GM19351 (cell line): ENCODE results near the gene COQ4.

Experiments used
- ATAC-seq: cut with Tn5 transposase; IDR thresholded peaks from one replicate; pipeline ENCODE4 v1.9.1; 2021; ENCODE audit warnings: mild to moderate bottlenecking, moderate library complexity; ENCODE audit not compliant: unreplicated experiment

The COQ4 gene

DNA sequence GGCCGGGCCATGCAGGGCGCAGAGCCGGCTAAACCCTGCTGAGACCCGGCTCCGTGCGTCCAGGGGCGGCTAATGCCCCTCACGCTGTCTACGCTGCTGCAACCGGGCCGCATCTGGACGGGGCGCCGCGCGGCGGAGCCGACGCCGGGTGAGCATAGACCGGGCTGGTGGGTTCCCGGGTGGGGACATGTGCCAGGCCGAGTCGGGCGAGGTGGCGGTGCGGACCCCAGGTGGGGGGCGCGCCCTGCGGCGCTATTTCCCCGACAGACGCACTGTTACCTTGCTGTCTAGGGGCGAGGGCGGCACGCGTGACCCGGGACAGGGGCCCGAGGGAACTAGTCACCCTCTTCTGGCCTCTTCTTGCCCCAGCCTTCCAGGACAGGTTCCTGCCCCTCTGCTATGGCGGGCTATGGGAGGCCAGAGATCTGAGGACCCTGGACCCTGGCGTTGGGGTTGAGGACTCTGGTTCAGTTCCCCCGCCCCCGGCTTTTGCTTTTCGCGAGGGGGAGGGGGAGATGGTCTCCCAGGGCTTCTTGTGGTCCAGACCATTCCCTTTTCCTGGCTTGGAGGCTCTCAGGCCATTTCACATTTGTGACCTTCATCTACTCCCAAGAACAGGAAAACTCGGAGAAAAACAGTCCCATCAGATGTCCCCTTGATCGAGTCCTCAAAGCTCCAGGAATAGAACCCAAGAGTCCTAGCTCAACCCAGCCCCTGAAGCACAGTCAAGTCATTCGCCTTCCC lies 18.2 kb downstream of the COQ4 start:
- peak; percentile 34 for ATAC-seq

DNA sequence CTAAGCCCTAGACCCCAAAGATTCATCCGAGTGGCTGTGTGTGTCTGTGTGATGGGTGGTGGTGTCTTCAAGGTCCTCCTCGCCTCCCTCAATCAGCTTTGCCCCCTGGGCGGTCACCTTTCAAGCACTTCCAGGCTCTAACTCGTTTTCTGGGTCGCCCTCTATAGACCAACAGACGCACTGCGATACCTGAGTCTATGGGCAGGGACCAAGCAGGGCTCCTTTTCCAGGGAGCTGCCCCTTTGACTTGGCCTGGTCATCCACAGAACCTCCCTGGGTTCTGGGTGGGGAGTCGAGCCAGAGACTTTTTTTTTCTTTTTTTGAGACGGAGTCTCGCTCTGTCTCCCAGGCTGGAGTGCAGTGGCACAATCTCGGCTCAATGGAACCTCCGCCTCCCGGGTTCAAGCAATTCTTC lies 18.8 kb downstream of the COQ4 start:
- no peak for ATAC-seq

DNA sequence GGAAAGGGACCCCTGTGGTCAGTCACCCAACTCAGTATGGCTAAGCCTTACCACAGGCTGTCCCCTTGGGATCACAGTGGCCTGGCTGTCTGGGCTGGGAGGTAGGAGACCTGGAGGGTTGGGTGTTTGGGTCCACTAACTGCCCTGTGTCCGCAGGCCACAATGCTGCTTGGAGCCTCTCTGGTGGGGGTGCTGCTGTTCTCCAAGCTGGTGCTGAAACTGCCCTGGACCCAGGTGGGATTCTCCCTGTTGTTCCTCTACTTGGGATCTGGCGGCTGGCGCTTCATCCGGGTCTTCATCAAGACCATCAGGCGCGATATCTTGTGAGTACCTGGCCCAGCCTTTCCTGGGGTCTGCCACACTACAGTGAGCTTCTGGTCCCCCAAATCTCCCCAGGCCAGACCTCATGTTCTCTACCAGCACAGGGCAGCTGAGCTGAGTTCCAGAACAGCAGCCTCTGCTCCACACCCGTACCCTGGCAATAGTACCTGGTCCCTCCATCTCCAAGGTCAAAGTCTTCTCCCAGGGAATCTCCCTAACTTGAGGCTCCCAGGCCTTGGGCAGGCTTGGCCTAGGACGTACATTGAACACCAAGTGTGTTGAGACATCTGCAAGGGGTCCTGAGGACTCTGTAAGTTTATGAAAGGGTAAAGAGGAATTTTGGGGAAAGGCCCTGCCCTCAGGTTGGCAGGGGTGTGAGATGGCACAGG lies 20.5 kb downstream of the COQ4 start:
- no peak for ATAC-seq

DNA sequence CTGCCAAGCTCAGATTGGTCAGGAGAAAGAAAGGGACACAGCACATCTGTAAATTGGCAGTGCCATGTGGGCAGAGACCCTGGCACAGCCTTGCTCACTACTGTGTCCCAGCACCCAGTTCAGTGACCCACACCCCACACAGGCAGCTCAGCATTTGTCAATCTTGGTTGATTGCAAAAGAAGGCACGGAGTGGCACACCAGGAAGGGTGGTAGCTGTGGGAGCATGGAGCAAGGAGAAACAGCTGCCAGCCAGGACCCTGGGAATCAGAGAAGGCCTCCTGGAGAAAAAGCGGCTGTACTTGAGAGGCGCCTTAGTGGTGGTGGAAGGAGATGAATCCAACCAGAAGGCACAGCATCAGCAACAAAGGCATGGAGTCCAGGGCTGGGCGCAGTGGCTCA lies 21.2 kb downstream of the COQ4 start:
- ATAC-seq = no peak

DNA sequence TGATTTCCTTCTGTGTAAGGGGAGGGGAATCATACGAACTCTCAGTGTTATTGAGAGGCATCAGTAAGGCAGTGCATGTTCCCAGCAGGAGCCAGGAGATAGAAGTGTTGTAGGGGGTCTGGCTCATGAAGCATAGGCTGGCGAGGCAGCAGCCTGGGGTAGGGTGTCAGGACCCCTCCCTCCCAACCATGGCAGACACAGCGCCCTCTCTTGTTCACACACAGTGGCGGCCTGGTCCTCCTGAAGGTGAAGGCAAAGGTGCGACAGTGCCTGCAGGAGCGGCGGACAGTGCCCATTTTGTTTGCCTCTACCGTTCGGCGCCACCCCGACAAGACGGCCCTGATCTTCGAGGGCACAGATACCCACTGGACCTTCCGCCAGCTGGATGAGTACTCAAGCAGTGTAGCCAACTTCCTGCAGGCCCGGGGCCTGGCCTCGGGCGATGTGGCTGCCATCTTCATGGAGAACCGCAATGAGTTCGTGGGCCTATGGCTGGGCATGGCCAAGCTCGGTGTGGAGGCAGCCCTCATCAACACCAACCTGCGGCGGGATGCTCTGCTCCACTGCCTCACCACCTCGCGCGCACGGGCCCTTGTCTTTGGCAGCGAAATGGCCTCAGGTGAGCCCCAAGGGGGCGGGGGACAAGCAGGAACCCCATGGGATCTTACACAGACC lies 22.4 kb downstream of the COQ4 start:
- no peak for ATAC-seq

DNA sequence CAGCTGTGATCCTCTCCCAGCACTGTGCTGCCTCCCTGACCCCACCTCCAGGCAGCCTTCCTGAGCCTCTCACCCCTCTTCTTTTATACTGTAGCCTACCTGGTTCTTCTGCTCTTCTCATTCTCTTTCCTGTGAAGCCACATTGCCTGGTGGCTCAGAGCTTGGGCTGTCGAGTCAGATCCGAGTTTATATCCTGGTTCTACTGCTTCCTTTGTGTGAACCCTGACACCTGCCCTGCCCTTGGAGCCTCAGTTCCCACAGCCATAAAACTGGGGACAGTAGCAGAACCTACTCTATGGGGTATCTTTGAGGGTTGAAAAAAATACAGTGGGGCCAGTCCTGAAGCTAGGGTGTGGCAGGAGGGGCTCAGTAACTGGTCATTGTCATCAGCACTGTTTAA lies 26.5 kb downstream of the COQ4 start:
- no peak for ATAC-seq

DNA sequence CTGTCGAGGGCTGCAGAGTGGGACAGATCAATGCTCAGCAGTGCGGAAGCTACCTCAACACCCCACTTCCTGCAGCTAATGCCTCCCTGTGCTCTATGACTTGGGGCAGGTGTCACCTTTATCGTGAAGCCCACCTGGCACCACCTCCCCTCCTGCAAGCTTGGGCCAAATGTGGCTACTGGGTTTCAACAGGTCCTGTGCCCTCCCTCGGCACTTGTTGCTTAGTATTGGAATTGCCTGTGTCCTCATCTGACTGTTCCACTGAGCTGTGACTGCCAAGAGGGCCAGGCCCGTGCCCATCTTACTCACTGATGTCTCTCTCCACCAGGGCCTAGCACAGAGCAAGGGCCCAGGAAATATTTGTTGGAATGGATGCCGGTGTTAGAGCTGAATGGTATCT lies 27.1 kb downstream of the COQ4 start:
- no peak for ATAC-seq

DNA sequence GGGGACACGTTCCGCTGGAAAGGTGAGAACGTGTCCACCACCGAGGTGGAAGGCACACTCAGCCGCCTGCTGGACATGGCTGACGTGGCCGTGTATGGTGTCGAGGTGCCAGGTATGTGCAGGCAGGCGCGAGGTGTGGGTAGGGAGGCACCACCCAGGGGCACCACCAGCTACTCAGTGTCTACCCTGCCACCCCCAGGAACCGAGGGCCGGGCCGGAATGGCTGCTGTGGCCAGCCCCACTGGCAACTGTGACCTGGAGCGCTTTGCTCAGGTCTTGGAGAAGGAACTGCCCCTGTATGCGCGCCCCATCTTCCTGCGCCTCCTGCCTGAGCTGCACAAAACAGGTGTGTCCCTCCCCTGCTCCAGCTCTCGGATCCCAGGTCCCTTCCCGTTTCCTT lies 32.8 kb downstream of the COQ4 start:
- ATAC-seq = no peak

DNA sequence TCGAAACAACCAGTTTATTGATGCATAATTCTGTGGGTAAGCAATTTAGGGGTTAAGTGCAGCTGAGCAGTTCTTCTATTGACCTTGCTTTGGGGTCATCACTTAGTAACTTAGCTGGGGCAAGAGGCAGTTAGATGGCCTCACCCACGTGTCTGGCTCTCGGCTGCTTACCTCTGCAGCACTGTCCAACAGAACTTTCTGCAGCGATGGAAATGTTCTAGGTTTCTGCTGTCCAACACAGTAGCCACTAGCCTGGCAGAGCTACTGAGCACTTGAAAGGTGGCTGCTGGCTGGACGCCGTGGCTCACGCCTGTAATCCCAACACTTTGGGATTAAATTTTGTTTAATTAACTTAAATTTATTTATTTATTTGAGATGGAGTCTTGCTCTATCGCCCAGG lies 35.5 kb downstream of the COQ4 start:
- ATAC-seq = no peak

DNA sequence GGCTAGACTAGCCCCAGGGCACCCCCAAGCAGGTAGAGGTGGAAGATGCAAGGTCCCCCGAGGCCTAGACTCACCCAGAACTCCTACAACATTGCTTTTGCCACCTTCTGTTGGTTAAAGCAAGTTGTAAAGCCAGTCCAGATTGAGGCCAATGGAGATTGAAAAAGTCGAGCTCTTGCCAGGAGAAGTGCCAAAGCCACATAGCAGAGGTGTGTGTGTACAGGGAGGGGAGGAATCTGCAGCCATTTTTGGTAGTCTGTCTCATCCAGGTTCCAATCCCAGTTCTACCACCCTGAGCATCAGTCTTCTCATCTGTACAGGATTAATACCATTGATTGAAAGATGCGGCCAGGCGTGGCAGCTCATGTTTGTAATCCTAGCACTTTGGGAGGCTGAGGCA lies 36.2 kb downstream of the COQ4 start:
- ATAC-seq = no peak

DNA sequence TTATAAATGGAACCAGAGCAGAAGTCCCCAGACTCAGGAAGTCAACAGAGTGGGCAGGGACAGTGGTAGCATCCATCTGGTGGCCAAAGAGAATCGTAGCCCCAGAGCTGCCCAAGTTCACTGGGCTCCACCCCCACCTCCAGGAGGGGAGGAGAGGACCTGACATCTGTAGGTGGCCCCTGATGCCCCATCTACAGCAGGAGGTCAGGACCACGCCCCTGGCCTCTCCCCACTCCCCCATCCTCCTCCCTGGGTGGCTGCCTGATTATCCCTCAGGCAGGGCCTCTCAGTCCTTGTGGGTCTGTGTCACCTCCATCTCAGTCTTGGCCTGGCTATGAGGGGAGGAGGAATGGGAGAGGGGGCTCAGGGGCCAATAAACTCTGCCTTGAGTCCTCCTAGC lies 38.2 kb downstream of the COQ4 start:
- no peak for ATAC-seq

DNA sequence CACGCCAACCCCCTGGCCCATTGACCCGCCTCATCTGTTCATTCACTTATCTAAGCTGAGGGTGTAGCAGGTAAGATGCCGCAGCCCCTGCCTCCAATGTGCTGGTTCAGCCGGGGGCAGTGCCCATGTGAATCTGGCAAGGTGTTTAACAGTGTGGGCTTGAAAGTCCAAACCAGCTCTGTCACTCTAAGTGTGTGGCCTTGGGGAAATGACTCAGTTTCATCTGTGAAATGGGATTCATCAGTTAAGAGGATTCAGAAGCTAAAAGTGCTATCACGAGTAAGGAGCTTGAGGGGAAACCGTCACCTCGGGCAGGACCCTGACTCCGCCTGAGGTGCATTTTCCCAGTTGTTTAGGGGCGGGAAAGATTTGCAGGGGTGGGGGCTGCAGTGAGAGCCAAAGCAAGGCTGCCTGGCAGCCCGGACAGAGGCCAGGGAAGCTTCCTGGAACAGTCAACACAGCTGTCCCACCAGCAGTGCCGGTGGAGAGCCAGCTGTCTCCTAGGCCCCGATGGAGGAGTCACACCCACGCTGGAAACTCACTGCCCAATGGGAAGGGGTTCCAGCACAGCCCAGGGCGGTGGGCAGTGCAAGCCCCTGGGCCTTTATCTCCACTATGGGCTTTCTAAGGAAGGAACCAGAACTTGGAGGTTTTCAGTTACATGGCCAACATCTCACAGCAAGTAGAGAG lies 38.8 kb downstream of the COQ4 start:
- no peak for ATAC-seq

DNA sequence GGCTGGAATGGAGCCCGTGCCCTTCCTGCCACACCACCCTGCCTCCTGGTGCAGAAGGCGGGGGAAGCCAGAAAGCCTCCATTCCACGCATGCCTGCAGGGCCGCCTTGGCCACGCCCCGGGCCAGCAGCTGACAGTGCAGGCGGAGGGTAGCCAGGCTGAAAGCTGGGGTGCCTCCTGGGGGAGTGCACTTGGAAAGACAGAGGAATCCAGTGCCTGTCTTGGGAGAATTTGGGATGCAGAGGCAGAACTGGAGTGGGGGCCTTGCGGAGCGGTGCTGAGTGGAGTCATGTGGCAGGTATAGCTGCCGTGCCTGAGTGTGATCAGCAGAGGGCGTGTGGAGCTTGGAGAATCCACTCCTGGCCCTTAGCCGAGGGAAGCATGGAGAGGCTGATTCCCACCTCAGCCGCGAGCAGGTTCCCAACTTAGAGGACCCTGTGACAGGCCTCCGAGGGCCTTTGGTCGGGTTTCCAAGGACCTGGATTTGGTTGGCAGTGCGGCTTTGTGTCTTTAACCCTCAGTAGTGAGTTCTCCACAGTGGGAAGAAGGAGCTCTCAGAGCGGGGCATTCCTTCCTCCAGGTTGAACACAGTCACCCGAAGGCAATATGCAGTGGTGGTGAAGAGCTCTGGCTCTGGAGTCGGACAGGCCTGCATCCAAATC lies 39.5 kb downstream of the COQ4 start:
- ATAC-seq = peak; percentile 76

DNA sequence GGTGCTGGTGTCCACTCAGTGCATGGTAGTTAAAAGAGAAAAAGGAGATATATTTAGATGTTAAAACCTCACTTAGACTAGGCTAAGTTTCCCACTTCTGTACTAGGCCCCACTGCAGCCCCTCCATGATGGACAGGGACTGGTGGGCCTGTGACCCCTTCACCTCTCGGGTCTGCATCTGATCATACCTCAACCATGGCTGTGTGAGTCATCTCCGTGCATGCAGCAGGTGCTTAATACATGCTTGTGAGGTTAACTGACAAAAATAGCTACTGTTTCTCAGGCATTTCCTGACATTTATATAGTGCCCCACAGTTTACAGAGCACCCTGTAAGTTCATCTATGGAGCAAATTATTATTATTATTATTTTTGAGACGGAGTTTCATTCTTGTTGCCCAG lies 40.1 kb downstream of the COQ4 start:
- ATAC-seq = no peak

DNA sequence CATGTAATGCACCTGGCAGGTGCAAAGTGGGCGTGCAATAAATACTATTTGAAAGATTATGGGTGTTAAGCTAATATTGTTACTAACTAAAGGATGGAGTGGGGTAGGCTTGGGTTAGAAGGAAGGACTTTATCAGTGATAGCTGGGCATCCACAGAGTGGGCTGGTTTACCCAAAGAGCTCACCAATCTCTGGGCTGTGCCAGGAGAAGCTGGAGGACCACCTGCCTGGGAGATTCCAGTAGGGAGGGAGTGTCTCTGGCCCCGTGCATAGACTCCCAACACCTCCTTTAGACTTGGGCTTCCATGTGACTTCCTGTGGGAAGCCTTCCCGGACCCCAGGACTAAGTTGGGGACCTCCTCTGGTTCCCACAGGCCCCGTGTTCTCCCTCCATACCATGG lies 42.9 kb downstream of the COQ4 start:
- no peak for ATAC-seq

DNA sequence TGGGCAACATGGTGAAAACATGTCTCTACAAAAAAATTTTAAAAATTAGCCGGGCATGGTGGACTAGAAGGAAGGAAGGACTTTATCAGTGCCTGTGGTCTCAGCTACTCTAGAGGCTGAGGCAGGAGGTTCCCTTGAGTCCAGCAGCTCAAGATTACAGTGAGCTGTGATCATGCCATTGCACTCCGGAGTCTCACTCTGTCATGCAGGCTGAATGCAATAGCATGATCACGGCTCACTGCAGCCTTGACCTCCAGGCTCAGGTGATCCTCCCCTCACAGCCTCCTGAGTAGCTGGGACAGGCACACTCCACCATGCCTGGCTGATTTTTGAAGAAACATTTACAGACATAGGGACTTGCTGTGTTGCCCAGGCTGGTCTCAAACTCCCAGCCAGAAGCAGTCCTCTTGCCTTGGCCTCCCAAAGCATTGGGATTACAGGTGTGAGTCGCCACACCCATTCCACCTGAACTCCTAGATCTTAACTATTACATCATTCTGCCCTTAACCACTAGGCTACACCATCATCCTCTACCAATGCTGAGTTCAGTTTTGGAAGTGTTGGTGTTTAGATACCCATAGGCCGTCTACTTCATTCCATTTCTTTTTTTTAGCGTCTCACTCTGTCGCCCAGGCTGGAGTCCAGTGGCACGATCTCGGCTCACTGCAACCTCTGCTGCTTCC lies 46.5 kb downstream of the COQ4 start:
- no peak for ATAC-seq

DNA sequence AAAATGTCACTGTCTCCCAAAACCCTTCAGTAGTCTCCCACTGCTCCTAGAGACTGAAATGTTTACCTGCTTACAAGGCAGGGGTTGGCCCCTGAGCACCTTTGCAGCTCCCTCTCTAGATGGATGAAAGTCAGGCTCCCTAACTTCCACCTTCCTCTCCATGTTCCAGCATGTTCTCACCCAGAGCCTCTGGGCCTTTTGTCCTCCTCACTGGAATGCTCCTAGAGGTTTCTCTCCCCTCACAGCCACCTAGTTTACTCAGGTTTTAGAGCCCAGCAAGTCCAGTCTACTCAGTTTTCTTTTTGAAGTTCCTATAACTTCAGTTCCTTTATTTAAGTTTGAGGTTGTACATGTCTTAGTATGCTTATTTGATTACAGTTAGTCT lies 47.7 kb downstream of the COQ4 start:
- no peak for ATAC-seq

DNA sequence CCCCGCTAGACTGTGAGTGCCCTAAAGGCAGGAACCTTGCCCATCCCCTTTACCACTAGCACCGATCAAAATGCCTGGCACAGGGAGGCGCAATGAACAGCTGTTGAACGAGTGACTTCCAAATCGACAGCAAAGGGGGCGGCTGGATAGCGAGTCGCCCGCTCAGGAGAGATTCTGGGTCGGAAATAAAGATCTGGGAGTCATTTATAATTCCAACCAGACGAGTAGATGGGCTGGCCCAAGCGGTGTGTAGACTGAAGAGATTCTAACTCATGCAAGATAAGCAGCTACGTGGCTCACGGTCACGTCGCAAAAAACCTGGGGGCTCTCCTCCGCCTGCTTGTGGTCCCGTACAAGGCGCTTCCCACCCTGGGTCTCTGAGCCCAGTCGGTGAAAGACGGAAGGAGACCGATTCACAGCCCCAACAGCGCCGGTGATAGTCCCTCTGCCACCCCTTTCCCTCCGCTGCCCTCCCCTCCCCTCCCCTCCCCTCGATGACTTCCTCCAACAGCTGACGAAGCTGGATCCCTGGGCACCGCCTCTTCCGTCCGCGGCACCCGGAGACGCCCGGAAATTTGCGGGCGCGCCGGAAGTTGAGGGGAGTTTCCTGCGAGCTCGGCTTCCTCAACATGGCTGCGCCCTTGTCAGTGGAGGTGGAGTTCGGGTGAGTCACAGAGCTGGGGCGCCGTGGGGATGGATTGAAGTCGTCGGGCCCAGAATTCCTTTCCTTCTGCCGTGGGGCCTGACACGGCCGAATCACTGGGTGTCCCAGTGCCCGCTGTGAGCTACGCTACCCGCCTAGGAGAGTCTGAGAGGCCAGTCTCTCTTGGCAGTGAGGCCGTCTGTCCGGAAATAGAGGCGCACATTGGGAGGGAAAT lies 48.4 kb downstream of the COQ4 start, which contains the start of gene URM1:
Gene URM1 (plus strand): TSS at position 623 of the 878 bp plus-strand sequence. CDS start 7 bp downstream, at position 630.
- ATAC-seq = peak; percentile 93

DNA sequence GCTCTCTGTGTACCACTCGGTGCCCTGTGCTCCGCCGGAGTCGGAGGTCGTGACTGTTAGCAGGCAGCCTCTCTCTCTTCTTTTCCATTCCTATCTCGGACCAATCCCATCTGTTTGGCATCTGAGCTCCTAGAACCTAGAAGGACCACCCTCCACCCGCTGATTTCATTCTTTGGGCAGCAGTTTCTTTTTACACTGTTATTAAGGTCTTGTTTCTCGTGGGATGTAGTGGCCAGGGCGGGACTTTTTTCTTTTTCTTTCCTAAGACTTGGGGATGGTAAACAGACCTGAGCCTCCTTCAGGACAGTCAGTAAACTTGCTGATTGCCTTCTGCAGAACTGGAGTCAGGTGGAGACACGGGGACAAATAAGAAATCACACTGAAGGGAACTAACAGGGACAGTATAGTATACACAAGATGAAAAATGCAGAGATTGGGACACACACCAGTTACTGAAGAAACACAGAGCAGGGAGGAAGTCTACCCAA lies 49.0 kb downstream of the COQ4 start:
- no peak for ATAC-seq
